ENCODE results near the gene NIM1K.

GRCh38 chr5:43274435-43275114 lies 82.5 kb downstream of the NIM1K start:
- TF ChIP-seq CTCF (tag by site-specific recombination; IDR thresholded peaks at IDR 0.05), result no peak
- no peak for TF ChIP-seq BCL11A (tag by site-specific recombination; IDR thresholded peaks at IDR 0.05; ENCODE audit: low read depth)
- TF ChIP-seq ZSCAN18 (tag by site-specific recombination; IDR thresholded peaks at IDR 0.05), result no peak
- no peak for TF ChIP-seq ZNF792 (tag by site-specific recombination; IDR thresholded peaks at IDR 0.05)
- no peak for TF ChIP-seq ZSCAN30 (tag by site-specific recombination; IDR thresholded peaks at IDR 0.05)
- no peak for TF ChIP-seq ZEB2 (tag by site-specific recombination; IDR thresholded peaks at IDR 0.05)
- TF ChIP-seq ZNF10 (tag by site-specific recombination; IDR thresholded peaks at IDR 0.05), result no peak
- TF ChIP-seq ZNF558 (tag by site-specific recombination; IDR thresholded peaks at IDR 0.05), result no peak
- no peak for TF ChIP-seq REST (tag by site-specific recombination; IDR thresholded peaks at IDR 0.05)
